Activated CD8-positive, alpha-beta T cell treated with anti-CD3 and anti-CD28 coated beads for 36 hours (primary cell): Measurements from ENCODE around the gene CASTOR1. TPM values are rescaled to one million over a fixed set of nuclear protein-coding genes. Genes with fewer than 3 reads are reported as not detected.

Source experiments
- ATAC-seq: fragments of 200-7000 bp; cut with Tn5 transposase; one replicate; pipeline ENCODE4 v1.10.0; 2021; ENCODE audit warnings: mild to moderate bottlenecking, moderate library complexity
- CTCF ChIA-PET: fragments of 350-600 bp; sonication (Branson Sonifier 250); formaldehyde crosslinking; loops from one replicate; lab custom pipeline; 2021; ENCODE audit warnings: antibody characterized with exemption; lab: Charles Lee
- POLR2A ChIA-PET: fragments of 350-600 bp; sonication (Branson Sonifier 250); formaldehyde crosslinking; loops from one replicate; lab custom pipeline; 2021; ENCODE audit warnings: antibody characterized with exemption; lab: Charles Lee
- DNase-seq: peaks from one replicate; pipeline ENCODE4 v3.0.0-alpha.2; 2020
- H3K27ac Mint-ChIP-seq: one replicate; pipeline ENCODE4 v1.8.0; 2021; ENCODE audit warnings: mild to moderate bottlenecking, mixed read lengths
- H3K27me3 Mint-ChIP-seq: one replicate; pipeline ENCODE4 v1.8.0; 2021; ENCODE audit warnings: mixed read lengths
- H3K36me3 Mint-ChIP-seq: one replicate; pipeline ENCODE4 v1.8.0; 2021; ENCODE audit warnings: low read depth, mixed read lengths
- H3K4me1 Mint-ChIP-seq: one replicate; pipeline ENCODE4 v1.8.0; 2021; ENCODE audit warnings: low read depth, mixed read lengths
- H3K4me3 Mint-ChIP-seq: one replicate; pipeline ENCODE4 v1.8.0; 2021; ENCODE audit warnings: mild to moderate bottlenecking, moderate library complexity, mixed read lengths
- H3K9me3 Mint-ChIP-seq: one replicate; pipeline ENCODE4 v1.8.0; 2021; ENCODE audit warnings: mixed read lengths
- CTCF ChIP-seq: fragments of 200-600 bp; IDR thresholded peaks from one replicate; pipeline ENCODE4 v1.8.0; 2022; ENCODE audit warnings: antibody characterized with exemption, mild to moderate bottlenecking
- intact Hi-C: fragments of 100-400 bp; cut with micrococcal nuclease; formaldehyde crosslinking; loops from one replicate; pipeline ENCODE4 v1.10.0; 2022
- total RNA-seq, 2 experiments: library from RNA; stranded (reverse); gene quantifications; one replicate each; pipeline ENCODE4 v1.2.3, GENCODE V29; 2021

Gene CASTOR1
- total RNA-seq, 2 experiments from 2014 or later = 4.2 to 5.1 TPM

DNA sequence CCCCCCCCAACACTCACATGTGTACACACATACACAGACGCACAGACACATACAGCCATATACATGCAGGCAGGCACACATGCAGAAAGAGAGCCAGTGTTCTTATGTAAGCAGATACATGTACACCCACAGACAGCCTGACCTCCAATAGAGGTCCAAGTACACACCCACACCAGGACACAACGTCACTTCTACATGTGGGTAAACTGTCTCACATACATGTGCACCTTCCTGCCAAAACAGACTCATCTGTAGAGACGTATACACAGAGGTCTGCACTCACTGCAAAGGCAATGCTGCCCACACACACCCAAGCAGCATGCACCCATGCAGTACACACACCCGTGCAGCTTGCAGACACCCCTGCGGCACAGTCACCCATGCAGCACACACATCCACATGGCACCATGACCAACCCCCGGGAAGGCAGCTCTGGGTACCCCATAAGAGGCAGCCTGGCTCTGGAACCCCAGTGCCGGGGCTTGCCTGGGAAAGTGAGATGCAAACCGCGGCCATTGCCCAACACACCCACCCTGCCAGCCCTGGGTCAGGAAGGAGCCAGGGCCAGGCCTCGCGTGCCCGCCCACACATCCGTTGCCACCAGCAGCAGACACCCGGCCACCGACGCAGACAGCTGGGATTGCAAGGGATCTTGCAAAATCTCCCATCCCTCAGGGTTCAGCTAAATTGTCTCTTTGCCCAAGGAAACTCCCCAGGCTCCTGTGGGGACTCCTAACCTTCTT, 10.1 kb downstream of the CASTOR1 start:
- H3K9me3 Mint-ChIP-seq = no peaks in the 10 kb centered on the region
- no peak overlapping the region for H3K4me3 Mint-ChIP-seq
- H3K36me3 Mint-ChIP-seq = no peaks in the 10 kb centered on the region
- DNase-seq = no peak
- ChIA-PET CTCF (interaction anchor here (1.2 to 5.0 kb wide), 9 partner anchors 9 to 171 kb away, joined by 3 to 18 read pairs (median 4); partner anchors contain the start of gene CASTOR1), POLR2A (interaction anchor here (0.8 to 3.8 kb wide), 4 partner anchors 8 to 147 kb away, joined by 4 to 14 read pairs (median 4); no protein-coding TSS in a partner anchor)
- intact Hi-C loops = no loop called here
- H3K27me3 Mint-ChIP-seq = no peaks in the 10 kb centered on the region
- no peak overlapping the region for H3K27ac Mint-ChIP-seq
- peaks cover 48% of the 10 kb centered on the region for H3K4me1 Mint-ChIP-seq
- no peak for TF ChIP-seq CTCF
- no peak for ATAC-seq

- ChIA-PET CTCF (interaction anchor here (1.0 to 5.0 kb wide), 5 partner anchors 10 to 170 kb away, joined by 3 to 18 read pairs (median 4); no protein-coding TSS in a partner anchor), POLR2A (interaction anchor here (1.1 to 3.8 kb wide), 3 partner anchors 8 to 14 kb away, joined by 3 to 14 read pairs (median 4); no protein-coding TSS in a partner anchor)
- no peaks in the 10 kb centered on the region for H3K36me3 Mint-ChIP-seq
- no peak overlapping the region for H3K27ac Mint-ChIP-seq
- ATAC-seq (no peak), DNase-seq (no peak)
- no peaks in the 10 kb centered on the region for H3K27me3 Mint-ChIP-seq
- no peaks in the 10 kb centered on the region for H3K9me3 Mint-ChIP-seq
- H3K4me3 Mint-ChIP-seq = no peak overlapping the region
- TF ChIP-seq CTCF = no peak
- intact Hi-C loops = no loop called here
- peaks cover 46% of the 10 kb centered on the region for H3K4me1 Mint-ChIP-seq
Measured at GRCh38 chr22:30277547-30278344, 11.6 kb downstream of the CASTOR1 start.

DNA sequence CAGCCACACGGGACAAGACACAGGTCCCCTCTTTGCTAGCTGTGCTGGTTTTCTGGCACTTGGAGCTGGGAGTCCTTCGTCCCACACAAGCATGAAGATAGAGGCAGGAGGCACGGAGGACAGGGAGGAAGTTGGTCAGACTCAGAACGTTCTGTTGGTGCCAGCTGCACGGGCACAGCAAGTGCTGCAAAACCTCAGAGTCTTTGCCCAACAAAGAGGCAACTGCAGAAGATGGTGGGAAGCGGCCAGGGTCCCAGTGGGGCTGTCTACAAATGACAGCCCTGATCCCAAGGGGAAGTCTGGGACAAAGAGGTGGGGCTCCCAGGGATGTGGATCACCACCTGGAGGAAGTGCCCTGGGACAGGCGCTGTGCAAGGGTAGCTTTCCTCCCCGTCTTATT, 13.3 kb downstream of the CASTOR1 start:
- ATAC-seq (no peak), DNase-seq (no peak)
- H3K4me1 Mint-ChIP-seq = peaks cover 45% of the 10 kb centered on the region
- CTCF ChIA-PET = interaction anchor here (0.8 to 5.0 kb wide), 3 partner anchors 12 to 168 kb away, joined by 3 to 16 read pairs (median 4); no protein-coding TSS in a partner anchor
- H3K27ac Mint-ChIP-seq = peak overlapping the region; percentile 12
- no peaks in the 10 kb centered on the region for H3K9me3 Mint-ChIP-seq
- no peak for TF ChIP-seq CTCF
- H3K36me3 Mint-ChIP-seq = no peaks in the 10 kb centered on the region
- intact Hi-C loops = no loop called here
- H3K27me3 Mint-ChIP-seq = no peaks in the 10 kb centered on the region
- H3K4me3 Mint-ChIP-seq = peak overlapping the region; percentile 18
- POLR2A ChIA-PET = interaction anchor here (0.6 to 1.7 kb wide), 2 partner anchors 10 to 131 kb away, joined by 3 to 4 read pairs; no protein-coding TSS in a partner anchor

DNA sequence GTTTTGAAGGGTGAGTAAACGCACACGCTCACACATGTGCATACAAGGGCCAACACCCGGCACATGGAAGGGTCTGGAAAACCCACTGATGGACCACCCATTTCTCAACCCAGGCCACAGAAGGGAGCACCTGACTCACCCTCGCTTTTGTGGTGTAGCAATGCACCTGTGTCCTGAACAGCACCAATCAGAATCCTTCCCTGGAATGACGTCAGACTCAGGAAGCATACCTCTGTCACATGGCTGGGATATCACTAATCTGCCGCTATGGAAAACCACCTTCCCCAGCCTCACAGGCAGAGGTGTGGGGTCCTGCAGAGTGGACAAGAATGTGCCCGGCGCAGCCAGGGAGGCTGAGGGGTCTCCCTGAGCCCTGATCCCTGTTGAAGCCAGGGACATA, 13.7 kb downstream of the CASTOR1 start:
- H3K27ac Mint-ChIP-seq = peak overlapping the region; percentile 12
- ATAC-seq = peak; percentile 67
- no peaks in the 10 kb centered on the region for H3K9me3 Mint-ChIP-seq
- CTCF ChIA-PET = interaction anchor here (1.0 to 5.0 kb wide), 2 partner anchors 13 to 168 kb away, joined by 4 to 16 read pairs; no protein-coding TSS in a partner anchor
- H3K4me3 Mint-ChIP-seq = peak overlapping the region; percentile 18
- H3K27me3 Mint-ChIP-seq = no peaks in the 10 kb centered on the region
- no peaks in the 10 kb centered on the region for H3K36me3 Mint-ChIP-seq
- intact Hi-C loops = no loop called here
- POLR2A ChIA-PET = interaction anchor here (0.6 to 1.7 kb wide), 2 partner anchors 10 to 130 kb away, joined by 3 to 4 read pairs; no protein-coding TSS in a partner anchor
- no peak for TF ChIP-seq CTCF
- H3K4me1 Mint-ChIP-seq = peaks cover 45% of the 10 kb centered on the region
- peak; percentile 59 for DNase-seq
